B cell (primary cell): ENCODE data around the gene ATP6V1G2.

Experiments used
- CTCF ChIP-seq: fragments of 200-600 bp; IDR thresholded peaks from one replicate; pipeline ENCODE4 v1.8.0; 2022; ENCODE audit warnings: antibody characterized with exemption, mild to moderate bottlenecking
- EZH2 ChIP-seq: IDR thresholded peaks from 2 replicates; pipeline ENCODE4 v1.6.1; 2012; ENCODE audit warnings: borderline replicate concordance, low read depth, mild to moderate bottlenecking, moderate library complexity, low read length; ENCODE audit not compliant: insufficient read depth, poor library complexity, severe bottlenecking

DNA sequence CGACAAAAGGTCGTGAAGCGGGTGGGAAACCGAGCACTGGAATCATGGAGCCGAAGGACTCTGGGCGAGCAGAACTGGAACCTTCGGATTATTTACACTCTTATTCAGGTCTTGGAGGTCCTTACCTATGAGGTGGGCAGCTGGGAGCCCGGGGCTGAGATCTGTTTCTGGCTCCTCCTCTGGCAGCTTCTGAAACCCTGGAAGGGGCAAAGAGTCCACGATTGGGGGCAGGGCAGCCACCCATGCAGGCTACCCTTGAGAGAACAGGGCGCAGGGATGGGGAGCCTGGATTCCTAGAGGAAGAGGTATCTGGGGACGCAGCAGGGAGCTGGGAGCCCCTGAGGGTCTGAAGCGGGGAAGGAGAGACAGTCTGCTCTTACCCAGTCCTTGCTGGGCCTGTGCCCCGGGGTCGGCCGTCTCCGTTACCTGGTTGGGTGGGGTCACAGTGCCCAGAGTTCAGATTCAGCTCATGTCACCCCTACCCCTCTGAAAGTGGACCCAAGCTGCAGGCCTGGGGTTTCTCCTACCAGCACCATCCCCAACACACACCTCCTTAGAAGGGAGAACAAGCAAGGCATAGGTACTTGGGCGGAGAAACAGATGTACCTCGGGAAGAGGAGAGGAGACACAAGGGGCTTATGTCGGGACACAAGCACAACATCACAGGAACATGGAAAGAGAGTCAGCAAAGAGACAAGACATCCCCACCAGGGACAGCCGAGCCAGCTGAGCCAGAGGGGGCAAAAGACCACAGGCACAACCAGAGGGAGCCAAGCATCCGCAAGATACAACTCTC is 35.2 kb upstream of the ATP6V1G2 start:
- no peak for TF ChIP-seq CTCF
- no peak for TF ChIP-seq EZH2
